HepG2 (cell line): ENCODE measurements around the gene SYNE1. TPM values are rescaled to one million over a fixed set of nuclear protein-coding genes. Genes with fewer than 3 reads are reported as not detected.

Experiments
- ATAC-seq: fragments of 200-7000 bp; cut with Tn5 transposase; 3 replicates; pipeline ENCODE4 v1.9.1; 2020; ENCODE audit warnings: mild to moderate bottlenecking, moderate library complexity
- BruUV-seq: library from RNA; stranded (reverse); fragments of 400-500 nt; replicated peaks from 2 replicates; lab custom pipeline; 2021; lab: Mats Ljungman, UMichigan
- CTCF ChIA-PET: fragments of 300-600 bp; formaldehyde crosslinking; extraction: SDS; loops from one replicate; lab custom pipeline; 2021; ENCODE audit warnings: low total read pairs, inconsistent platforms, low intra/inter-chr PET ratio; lab: Yijun Ruan, JAX
- POLR2A ChIA-PET: fragments of 350-600 bp; sonication (Branson Sonifier 250); formaldehyde crosslinking; loops from one replicate; lab custom pipeline; 2020; ENCODE audit warnings: antibody characterized with exemption, inconsistent platforms; lab: Yijun Ruan, JAX
- DNase-seq: peaks from one replicate; pipeline ENCODE4 v3.0.0-alpha.2; 2015; ENCODE audit warnings: low spot score
- FAIRE-seq: peaks from 3 replicates; lab custom pipeline; 2011; peaks lifted over from hg19 to GRCh38; lab: Jason Lieb, UNC
- H2AFZ ChIP-seq: one replicate; pipeline ENCODE4 v1.6.1; 2011; ENCODE audit warnings: low read length, inconsistent platforms
- H3K27ac ChIP-seq: fragments of 300-600 bp; 3 replicates; pipeline ENCODE4 v1.8.0; 2011; ENCODE audit warnings: mixed run types, mild to moderate bottlenecking, mixed read lengths, low read length, inconsistent platforms; ENCODE audit not compliant: insufficient read depth; ENCODE audit errors: extremely low read length
- H3K27me3 ChIP-seq, 2 experiments: fragments of 200-600 bp in 1 of 2; 2 replicates in 1 of 2; 3 replicates in 1 of 2; pipeline versions ENCODE4 v1.6.0 to v1.8.0; 2011; ENCODE audit warnings: low read length in 2 of 2, mild to moderate bottlenecking in 2 of 2, moderate library complexity in 2 of 2, inconsistent platforms in 1 of 2; ENCODE audit not compliant: insufficient read depth in 2 of 2, control insufficient read depth in 1 of 2
- H3K36me3 ChIP-seq, 2 experiments: fragments of 200-600 bp in 1 of 2; replicated peaks in 1 of 2; 2 replicates in 1 of 2; 3 replicates in 1 of 2; pipeline versions ENCODE4 v1.5.1 to v1.8.0; 2011; ENCODE audit warnings: low read length in 2 of 2, inconsistent platforms in 1 of 2; ENCODE audit not compliant: insufficient read depth in 2 of 2, control insufficient read depth in 1 of 2
- H3K4me1 ChIP-seq: 2 replicates; pipeline ENCODE4 v1.5.1; 2012; ENCODE audit warnings: low read length, inconsistent platforms; ENCODE audit not compliant: insufficient read depth
- H3K4me2 ChIP-seq: 2 replicates; pipeline ENCODE4 v1.6.0; 2011; ENCODE audit warnings: low read depth, low read length, inconsistent platforms
- H3K4me3 ChIP-seq, 3 experiments: fragments of 200-600 bp in 1 of 3; sonication (generic), shearing (Covaris generic) in 1 of 3; replicated peaks in 1 of 3; 2 replicates each; pipeline ENCODE4 v1.5.1; 2011 to 2016; ENCODE audit warnings: low read length in 3 of 3, inconsistent platforms in 2 of 3, low read depth in 2 of 3, mild to moderate bottlenecking in 2 of 3, control low read depth in 1 of 3, mixed read lengths in 1 of 3; ENCODE audit not compliant: insufficient read depth in 1 of 3
- H3K79me2 ChIP-seq: one replicate; pipeline ENCODE4 v1.6.1; 2011; ENCODE audit warnings: low read length, inconsistent platforms; ENCODE audit not compliant: insufficient read depth
- H3K9ac ChIP-seq: 2 replicates; pipeline ENCODE4 v1.6.0; 2011; ENCODE audit warnings: mild to moderate bottlenecking, low read depth, low read length, inconsistent platforms; ENCODE audit not compliant: insufficient read depth
- H3K9me3 ChIP-seq: 2 replicates; pipeline ENCODE4 v1.5.1; 2012; ENCODE audit warnings: mild to moderate bottlenecking, low read length
- H4K20me1 ChIP-seq: 2 replicates; pipeline ENCODE4 v1.6.0; 2011; ENCODE audit warnings: inconsistent platforms, mild to moderate bottlenecking, low read length, moderate library complexity; ENCODE audit not compliant: insufficient read depth
- GATAD2A ChIP-seq: IDR thresholded peaks from 2 replicates; pipeline ENCODE4 v1.6.1; 2016
- GLI4 ChIP-seq: sonication (generic); formaldehyde crosslinking; IDR thresholded peaks from 2 replicates; pipeline ENCODE4 v1.5.1; 2020; ENCODE audit warnings: missing genetic modification reagents, mild to moderate bottlenecking, moderate library complexity, borderline replicate concordance
- HMGA1 ChIP-seq: sonication (generic); formaldehyde crosslinking; conservative IDR thresholded peaks from 2 replicates; pipeline ENCODE4 v1.4.0; 2020; ENCODE audit warnings: missing genetic modification reagents
- HNRNPL ChIP-seq: fragments of 200-400 bp; formaldehyde crosslinking; IDR thresholded peaks from 2 replicates; pipeline ENCODE4 v1.6.1; 2017; ENCODE audit warnings: mild to moderate bottlenecking, low read depth, low read length
- LRRFIP1 ChIP-seq: sonication (generic); formaldehyde crosslinking; conservative IDR thresholded peaks from 2 replicates; pipeline ENCODE4 v1.4.0; 2020; ENCODE audit warnings: missing genetic modification reagents
- MBNL3 ChIP-seq: fragments of 250-450 bp; sonication (Bioruptor Pico); conservative IDR thresholded peaks from 2 replicates; pipeline ENCODE4 v1.8.0; 2022; ENCODE audit warnings: mild to moderate bottlenecking, inconsistent platforms
- PAX8 ChIP-seq: sonication (generic); formaldehyde crosslinking; IDR thresholded peaks from 2 replicates; pipeline ENCODE4 v1.8.0; 2022; ENCODE audit warnings: mild to moderate bottlenecking, missing genetic modification reagents, borderline replicate concordance
- REPIN1 ChIP-seq: sonication (generic); formaldehyde crosslinking; IDR thresholded peaks from 2 replicates; pipeline ENCODE4 v1.8.0; 2022; ENCODE audit warnings: missing genetic modification reagents, low read depth, mild to moderate bottlenecking, borderline replicate concordance
- TBP ChIP-seq: sonication (generic); formaldehyde crosslinking; IDR thresholded peaks from 2 replicates; pipeline ENCODE4 v1.5.0; 2020; ENCODE audit warnings: missing genetic modification reagents
- ZNF550 ChIP-seq: sonication (generic); formaldehyde crosslinking; IDR thresholded peaks from 2 replicates; pipeline ENCODE4 v1.4.0; 2020; ENCODE audit warnings: mild to moderate bottlenecking, missing genetic modification reagents, borderline replicate concordance
- ZNF740 ChIP-seq: sonication (generic); formaldehyde crosslinking; IDR thresholded peaks from 2 replicates; pipeline ENCODE4 v1.4.0; 2020; ENCODE audit warnings: missing genetic modification reagents
- ZNF792 ChIP-seq: IDR thresholded peaks from 2 replicates; pipeline ENCODE4 v1.6.1; 2016
- ZSCAN5A ChIP-seq: sonication (generic); formaldehyde crosslinking; IDR thresholded peaks from 2 replicates; pipeline ENCODE4 v1.8.0; 2022; ENCODE audit warnings: mild to moderate bottlenecking, missing genetic modification reagents, borderline replicate concordance
- ZZZ3 ChIP-seq: sonication (generic); formaldehyde crosslinking; IDR thresholded peaks from 2 replicates; pipeline ENCODE4 v1.4.0; 2020; ENCODE audit warnings: missing genetic modification reagents, mild to moderate bottlenecking, borderline replicate concordance
- WGBS: methylation state at CpG from one replicate; pipeline ENCODE4 v1.1.6; 2017; ENCODE audit warnings: low lambda C conversion rate; 5-methylcytosine and 5-hydroxymethylcytosine counted together
- in situ Hi-C: cut with HindIII; loops from 2 replicates; pipeline ENCODE4 v1.10.0; 2017; ENCODE audit warnings: low pct_unique_long_range_greater_than_20kb; ENCODE audit not compliant: extremely low pct_ligation_motif_present
- intact Hi-C: fragments of 100-400 bp; cut with micrococcal nuclease; formaldehyde crosslinking; loops from one replicate; pipeline ENCODE4 v1.10.0; 2022; ENCODE audit not compliant: unreplicated experiment
- polyA plus RNA-seq, 8 experiments: library from polyadenylated mRNA; depleted of rRNA in 3 of 8; stranded (reverse) in 7 of 8; unstranded in 1 of 8; fragments of >200 nt; fragmentation: Illumina TruSeq in 4 of 8; extraction: Trizol in 4 of 8; gene quantifications; 2 replicates each; pipeline versions ENCODE4 v1.2.1 to v1.2.3, GENCODE V29; 2011 to 2016; ENCODE audit warnings: low read depth in 4 of 8, missing spikeins in 1 of 8, mixed read lengths in 1 of 8; ENCODE audit not compliant: insufficient read depth in 1 of 8
- total RNA-seq, 5 experiments: library from RNA; depleted of rRNA; stranded (reverse); fragments of >200 nt; fragmentation: Illumina TruSeq; extraction: Trizol; gene quantifications; 2 replicates each; pipeline ENCODE4 v1.2.3, GENCODE V29; 2016; ENCODE audit warnings: low read depth in 1 of 5
- TF ChIP-seq, protein P1 (sequence below): sonication (generic); formaldehyde crosslinking; IDR thresholded peaks from 2 replicates; pipeline ENCODE4 v1.9.0; 2021; ENCODE audit warnings: missing genetic modification reagents, mild to moderate bottlenecking, borderline replicate concordance
- TF ChIP-seq, protein P2 (sequence below): sonication (generic); formaldehyde crosslinking; IDR thresholded peaks from 2 replicates; pipeline ENCODE4 v1.8.1; 2022; ENCODE audit warnings: mild to moderate bottlenecking, missing genetic modification reagents

Gene SYNE1
- total and polyA plus RNA-seq, 2 of the 13 experiments (the other 11 are each of a cell fraction or from before 2014, with no cell fraction given) = 5.5 to 15.9 TPM

GRCh38 chr6:152338335-152339125 lies 298.6 kb downstream of the SYNE1 start:
- H2AFZ ChIP-seq = no peak overlapping the region
- H3K4me1 ChIP-seq = no peaks in the 10 kb centered on the region
- CTCF ChIA-PET = interaction anchor here (0.8 to 1.5 kb wide), 2 partner anchors 36 to 37 kb away, joined by 3 to 8 read pairs; no protein-coding TSS in a partner anchor
- BruUV-seq = no TSS peak
- H3K36me3 ChIP-seq = no peaks in the 10 kb centered on the region
- no peaks in the 10 kb centered on the region for H3K79me2 ChIP-seq
- no peaks in the 10 kb centered on the region for H4K20me1 ChIP-seq
- H3K9ac ChIP-seq = no peak overlapping the region
- FAIRE-seq (peak; percentile 49), ATAC-seq (peak; percentile 93), DNase-seq (peak; percentile 23)
- H3K27ac ChIP-seq = no peak overlapping the region
- H3K27me3 ChIP-seq = no peaks in the 10 kb centered on the region
- H3K9me3 ChIP-seq = no peaks in the 10 kb centered on the region
- 39% methylated on average over 10 of the region's 10 CpGs for WGBS
- no peak overlapping the region for H3K4me2 ChIP-seq
- intact Hi-C loops = loop anchor here (1.0 to 2.0 kb wide), 3 partner anchors 37 to 132 kb away; no protein-coding TSS in a partner anchor
- no peak overlapping the region for H3K4me3 ChIP-seq
- POLR2A ChIA-PET = interaction anchor here (1.0 to 3.4 kb wide), 2 partner anchors 37 to 42 kb away, joined by 6 to 13 read pairs; no protein-coding TSS in a partner anchor
- in situ Hi-C loops = no loop called here
- TF ChIP-seq GLI4 (no peak), MBNL3 (CRISPR knock-in tag) (no peak), GATAD2A (CRISPR knock-in tag) (peak; percentile 54; the same call in 1 of the 2 replicates), ZNF792 (CRISPR knock-in tag) (0 out of 2 replicates have a peak, but pooled peaks have one; percentile 27), ZNF550 (CRISPR knock-in tag) (no peak), ZNF740 (CRISPR knock-in tag) (no peak), TBP (no peak), HNRNPL (no peak), HMGA1 (CRISPR knock-in tag) (no peak), LRRFIP1 (CRISPR knock-in tag) (no peak), ZSCAN5A (CRISPR knock-in tag) (no peak), REPIN1 (CRISPR knock-in tag) (0 out of 2 replicates have a peak, but pooled peaks have one; percentile 51), ZZZ3 (CRISPR knock-in tag) (no peak), PAX8 (CRISPR knock-in tag) (no peak)
- TF ChIP-seq, protein P1, sequence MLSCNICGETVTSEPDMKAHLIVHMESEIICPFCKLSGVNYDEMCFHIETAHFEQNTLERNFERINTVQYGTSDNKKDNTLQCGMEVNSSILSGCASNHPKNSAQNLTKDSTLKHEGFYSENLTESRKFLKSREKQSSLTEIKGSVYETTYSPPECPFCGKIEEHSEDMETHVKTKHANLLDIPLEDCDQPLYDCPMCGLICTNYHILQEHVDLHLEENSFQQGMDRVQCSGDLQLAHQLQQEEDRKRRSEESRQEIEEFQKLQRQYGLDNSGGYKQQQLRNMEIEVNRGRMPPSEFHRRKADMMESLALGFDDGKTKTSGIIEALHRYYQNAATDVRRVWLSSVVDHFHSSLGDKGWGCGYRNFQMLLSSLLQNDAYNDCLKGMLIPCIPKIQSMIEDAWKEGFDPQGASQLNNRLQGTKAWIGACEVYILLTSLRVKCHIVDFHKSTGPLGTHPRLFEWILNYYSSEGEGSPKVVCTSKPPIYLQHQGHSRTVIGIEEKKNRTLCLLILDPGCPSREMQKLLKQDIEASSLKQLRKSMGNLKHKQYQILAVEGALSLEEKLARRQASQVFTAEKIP (CRISPR knock-in tag) = no peak
- TF ChIP-seq, protein P2, sequence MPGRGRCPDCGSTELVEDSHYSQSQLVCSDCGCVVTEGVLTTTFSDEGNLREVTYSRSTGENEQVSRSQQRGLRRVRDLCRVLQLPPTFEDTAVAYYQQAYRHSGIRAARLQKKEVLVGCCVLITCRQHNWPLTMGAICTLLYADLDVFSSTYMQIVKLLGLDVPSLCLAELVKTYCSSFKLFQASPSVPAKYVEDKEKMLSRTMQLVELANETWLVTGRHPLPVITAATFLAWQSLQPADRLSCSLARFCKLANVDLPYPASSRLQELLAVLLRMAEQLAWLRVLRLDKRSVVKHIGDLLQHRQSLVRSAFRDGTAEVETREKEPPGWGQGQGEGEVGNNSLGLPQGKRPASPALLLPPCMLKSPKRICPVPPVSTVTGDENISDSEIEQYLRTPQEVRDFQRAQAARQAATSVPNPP (CRISPR knock-in tag) = no peak
